ENCODE data around the gene AREG. TPM values are rescaled to one million over a fixed set of nuclear protein-coding genes. Genes with fewer than 3 reads are reported as not detected.

Gene AREG
- total RNA-seq, 1 experiment from 2014 or later = 739 TPM

GRCh38 chr4:74444891-74445642, at the start of gene AREG (continued):
- TF ChIP-seq CTCF (IDR thresholded peaks at IDR 0.05 in 2 of 3, conservative IDR thresholded peaks at IDR 0.05 in 1 of 3; ENCODE audit: borderline replicate concordance in 1 of 3, insufficient read depth in 1 of 3, low read depth in 2 of 3, low read length in 2 of 3) (peak; percentile 8 to 59 (median 51); a peak in 4 of 6 replicates), EGR1 (IDR thresholded peaks at IDR 0.05; ENCODE audit: low read depth) (peak; percentile 97), EZH2phosphoT487 (IDR thresholded peaks at IDR 0.05; ENCODE audit: borderline replicate concordance) (no peak), MAX (IDR thresholded peaks at IDR 0.05) (peak; percentile 87)
- TF ChIP-seq, protein P1, sequence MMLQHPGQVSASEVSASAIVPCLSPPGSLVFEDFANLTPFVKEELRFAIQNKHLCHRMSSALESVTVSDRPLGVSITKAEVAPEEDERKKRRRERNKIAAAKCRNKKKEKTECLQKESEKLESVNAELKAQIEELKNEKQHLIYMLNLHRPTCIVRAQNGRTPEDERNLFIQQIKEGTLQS (IDR thresholded peaks at IDR 0.05) = no peak

DNA sequence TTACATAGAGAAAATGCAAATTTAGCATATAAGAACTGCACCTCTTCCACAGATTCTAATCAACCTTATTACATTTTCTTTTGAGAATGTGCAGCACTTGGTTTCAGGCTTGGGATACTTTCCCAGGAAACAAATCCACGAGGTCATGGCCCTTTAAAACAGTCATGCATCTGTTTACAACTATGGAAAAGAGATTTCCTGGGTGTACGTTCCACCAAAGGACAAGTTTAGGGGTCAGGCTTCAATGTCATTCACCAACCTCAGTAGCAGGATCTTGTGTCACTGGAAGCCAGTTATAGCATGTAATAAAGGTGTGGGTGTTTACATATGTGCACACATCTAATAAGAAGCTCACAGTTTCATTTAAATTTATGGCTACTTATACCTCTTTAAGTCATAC, 49.3 kb upstream of the AREG start:
- intact Hi-C loops (cut with micrococcal nuclease) = no loop called here

More for the DNA sequence above, 49.3 kb upstream of the AREG start:
- ChIA-PET POLR2A (interaction anchor here (2.0 kb wide), 1 partner anchor 49 kb away, joined by 11 read pairs; the partner anchor contains the start of gene AREG), CTCF (no interaction called here), RAD21 (ENCODE audit: low non-redundant PET in 1 of 2, low total read pairs in 2 of 2, uncharacterized antibody in 2 of 2, unreplicated experiment in 2 of 2) (no interaction called here)
- H3K79me2 ChIP-seq (ENCODE audit: insufficient read depth, low read length) = no peaks in the 10 kb centered on the region
- no TSS peak for BruUV-seq (replicated peaks)
- no peaks in the 10 kb centered on the region for H3K27me3 ChIP-seq (ENCODE audit: insufficient read depth, low read length)
- no peak for TF ChIP-seq SP1 (IDR thresholded peaks at IDR 0.05; ENCODE audit: low read depth)
- no peak for TF ChIP-seq YY1 (IDR thresholded peaks at IDR 0.05; ENCODE audit: extremely low read depth, insufficient replicate concordance, low read depth, low read length)
- no peak for TF ChIP-seq SIN3A (IDR thresholded peaks at IDR 0.05; ENCODE audit: low read depth)
- TF ChIP-seq ZBTB33 (IDR thresholded peaks at IDR 0.05; ENCODE audit: extremely low read depth, insufficient replicate concordance, low read length) = no peak
- peak overlapping the region; percentile 28; the same call in 1 of the 2 replicates for H3K9ac ChIP-seq (ENCODE audit: low read length)
- ATAC-seq (no peak), DNase-seq (ENCODE audit: low read depth, low spot score) (no peak)
- H2AFZ ChIP-seq (ENCODE audit: low read depth, low read length, poor library complexity, severe bottlenecking) = peak overlapping the region; percentile 25
- no peaks in the 10 kb centered on the region; the same call in 1 of the 2 replicates for H3K9me2 ChIP-seq (ENCODE audit: insufficient read depth)
- peak overlapping the region; percentile 86; the same call in 1 of the 2 replicates for H3K27ac ChIP-seq (ENCODE audit: low read depth, low read length)
- peaks cover 28 to 73% of the 10 kb centered on the region in 2 experiments for H3K4me1 ChIP-seq (ENCODE audit: control insufficient read depth in 1 of 2, insufficient read depth in 2 of 2, low read length in 2 of 2)
- no peaks in the 10 kb centered on the region for H4K20me1 ChIP-seq (ENCODE audit: insufficient read depth)
- no peak overlapping the region for H3K4me3 ChIP-seq (replicated peaks in 1 of 2; ENCODE audit: low read depth in 1 of 2, low read length in 2 of 2)
- no peaks in the 10 kb centered on the region for H3K9me3 ChIP-seq (ENCODE audit: control insufficient read depth in 1 of 2, insufficient read depth in 1 of 2, low read depth in 1 of 2, low read length in 2 of 2)
- peak overlapping the region; percentile 62 for H3K4me2 ChIP-seq (ENCODE audit: low read length)
- H3K36me3 ChIP-seq (ENCODE audit: control insufficient read depth in 1 of 2, insufficient read depth in 2 of 2, low read length in 2 of 2) = no peaks in the 10 kb centered on the region

Measured in HCT116 (cell line).